Left lung (tissue), 10 donors: Measurements from ENCODE around the gene CABP4. TPM values are rescaled to one million over a fixed set of nuclear protein-coding genes. Genes with fewer than 3 reads are reported as not detected.
A peak's percentile ranks its signal among the peaks of the same experiment; 100 is the strongest.

Source experiments
- ATAC-seq: fragments of 200-7000 bp; cut with Tn5 transposase; one replicate; pipeline ENCODE4 v1.9.1; 2020; ENCODE audit warnings: moderate library complexity
- DNase-seq, 4 donors: peaks; one replicate each; pipeline ENCODE4 v3.0.0-alpha.2; 2013 to 2020
- H3K27ac ChIP-seq, 2 donors: fragments of 200-600 bp; sonication (generic) in 1 of 2; one replicate each; pipeline versions ENCODE4 v1.5.0 to v1.8.0; 2020 to 2021
- H3K27me3 ChIP-seq, 2 donors: fragments of 200-600 bp; sonication (generic) in 1 of 2; one replicate each; pipeline versions ENCODE4 v1.5.0 to v1.8.0; 2020 to 2021
- H3K36me3 ChIP-seq, 2 donors: fragments of 200-600 bp; sonication (generic) in 1 of 2; one replicate each; pipeline versions ENCODE4 v1.5.0 to v1.8.0; 2020 to 2021
- H3K4me1 ChIP-seq, 2 donors: fragments of 200-600 bp; one replicate each; pipeline ENCODE4 v1.8.0; 2021
- H3K4me3 ChIP-seq, 2 donors: fragments of 200-600 bp; sonication (generic) in 1 of 2; one replicate each; pipeline versions ENCODE4 v1.5.0 to v1.8.0; 2020 to 2021; ENCODE audit warnings: mild to moderate bottlenecking in 1 of 2
- H3K9me3 ChIP-seq, 2 donors: fragments of 200-600 bp; sonication (generic) in 1 of 2; one replicate each; pipeline versions ENCODE4 v1.5.0 to v1.8.0; 2020 to 2021
- intact Hi-C, 2 donors: fragments of 100-400 bp; cut with DNase I; formaldehyde crosslinking; loops; one replicate each; pipeline versions ENCODE4 v1.11.2 to v1.14.2; 2022
- polyA plus RNA-seq, 6 donors: library from polyadenylated mRNA; unstranded; fragments of 120-200 nt; gene quantifications; one replicate each; pipeline ENCODE4 v1.2.1, GENCODE V29; 2013; ENCODE audit not compliant: insufficient read length in 6 of 6
- total RNA-seq, 2 donors: library from RNA; stranded (reverse); fragmentation: NEBNext Ultra II Directional; extraction: Animal tissue kit (Norgen Biotek cat#: 25700); gene quantifications; one replicate each; pipeline ENCODE4 v1.2.1, GENCODE V29; 2021
- TF ChIP-seq, protein P1 (sequence below), 2 donors: fragments of 200-600 bp; sonication (generic) in 1 of 2; IDR thresholded peaks; one replicate each; pipeline versions ENCODE4 v1.5.0 to v1.8.0; 2021; ENCODE audit warnings: antibody characterized with exemption in 2 of 2
- donor health status: DM: no; HTN: yes; CAD: no.
- donor health status: DM: no; HTN: no; CAD: no.

The CABP4 gene
- total and polyA plus RNA-seq, 8 donors: 1.4 to 2.8 (median 2.2) TPM

DNA sequence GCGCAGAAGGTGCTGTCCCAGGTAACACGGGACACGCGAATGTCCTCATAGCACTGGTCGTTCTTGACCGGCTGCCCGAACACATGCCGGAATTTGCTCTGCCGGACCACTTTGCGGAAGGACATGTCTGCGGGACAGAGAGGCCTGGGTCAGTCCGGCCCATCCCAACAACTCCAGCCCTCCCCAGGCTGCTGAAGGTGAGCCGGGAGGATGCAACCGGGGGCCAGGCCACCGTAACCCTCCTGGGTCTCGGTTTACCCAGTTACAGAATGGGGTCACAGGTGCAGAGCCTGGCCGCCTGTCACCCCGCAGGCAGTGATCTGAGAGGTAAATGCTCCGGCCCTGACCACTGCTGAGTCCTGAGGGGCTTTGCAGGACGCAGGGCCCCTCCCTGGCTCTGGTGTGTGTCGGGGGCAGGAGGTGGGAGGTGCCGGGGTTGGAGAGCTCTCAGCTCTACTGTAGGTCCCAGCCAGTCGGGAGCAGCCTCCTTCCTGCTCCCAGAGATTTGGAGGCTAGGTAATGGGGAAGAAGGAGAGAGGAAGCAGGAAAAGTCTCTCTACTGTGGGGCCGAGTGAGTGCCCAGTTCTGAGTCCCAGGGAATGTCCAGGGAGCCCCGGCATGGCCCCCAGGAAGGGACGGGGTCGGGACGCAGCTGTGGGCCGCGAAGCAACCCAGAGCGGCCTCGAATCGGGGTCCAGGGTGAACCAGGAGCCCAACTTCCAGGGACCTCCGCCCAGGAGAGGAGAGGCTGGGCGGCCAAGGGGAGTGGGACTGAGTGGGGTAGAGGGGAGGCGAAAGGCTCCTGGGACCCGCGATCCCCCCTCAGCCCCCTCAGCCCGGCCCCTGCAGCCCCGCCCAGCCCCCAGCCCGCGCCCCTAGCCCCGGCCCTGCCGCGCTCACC is 12.4 kb upstream of the CABP4 start:
- TF ChIP-seq, protein P1, sequence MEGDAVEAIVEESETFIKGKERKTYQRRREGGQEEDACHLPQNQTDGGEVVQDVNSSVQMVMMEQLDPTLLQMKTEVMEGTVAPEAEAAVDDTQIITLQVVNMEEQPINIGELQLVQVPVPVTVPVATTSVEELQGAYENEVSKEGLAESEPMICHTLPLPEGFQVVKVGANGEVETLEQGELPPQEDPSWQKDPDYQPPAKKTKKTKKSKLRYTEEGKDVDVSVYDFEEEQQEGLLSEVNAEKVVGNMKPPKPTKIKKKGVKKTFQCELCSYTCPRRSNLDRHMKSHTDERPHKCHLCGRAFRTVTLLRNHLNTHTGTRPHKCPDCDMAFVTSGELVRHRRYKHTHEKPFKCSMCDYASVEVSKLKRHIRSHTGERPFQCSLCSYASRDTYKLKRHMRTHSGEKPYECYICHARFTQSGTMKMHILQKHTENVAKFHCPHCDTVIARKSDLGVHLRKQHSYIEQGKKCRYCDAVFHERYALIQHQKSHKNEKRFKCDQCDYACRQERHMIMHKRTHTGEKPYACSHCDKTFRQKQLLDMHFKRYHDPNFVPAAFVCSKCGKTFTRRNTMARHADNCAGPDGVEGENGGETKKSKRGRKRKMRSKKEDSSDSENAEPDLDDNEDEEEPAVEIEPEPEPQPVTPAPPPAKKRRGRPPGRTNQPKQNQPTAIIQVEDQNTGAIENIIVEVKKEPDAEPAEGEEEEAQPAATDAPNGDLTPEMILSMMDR (IDR thresholded peaks at IDR 0.05): no peak
- no peaks in the 10 kb centered on the region for H3K9me3 ChIP-seq
- DNase-seq (peak in 1 of 4 donors; percentile 72), ATAC-seq (peak; percentile 1)
- no peaks in the 10 kb centered on the region for H3K27me3 ChIP-seq
- H3K27ac ChIP-seq: peak overlapping the region; percentile 91 to 96
- intact Hi-C loops: no loop called here
- H3K36me3 ChIP-seq: peaks cover 0 to 46% of the 10 kb centered on the region in 2 donors
- H3K4me3 ChIP-seq: peak overlapping the region; percentile 79 to 89
- H3K4me1 ChIP-seq: peaks cover 6 to 63% of the 10 kb centered on the region in 2 donors

DNA sequence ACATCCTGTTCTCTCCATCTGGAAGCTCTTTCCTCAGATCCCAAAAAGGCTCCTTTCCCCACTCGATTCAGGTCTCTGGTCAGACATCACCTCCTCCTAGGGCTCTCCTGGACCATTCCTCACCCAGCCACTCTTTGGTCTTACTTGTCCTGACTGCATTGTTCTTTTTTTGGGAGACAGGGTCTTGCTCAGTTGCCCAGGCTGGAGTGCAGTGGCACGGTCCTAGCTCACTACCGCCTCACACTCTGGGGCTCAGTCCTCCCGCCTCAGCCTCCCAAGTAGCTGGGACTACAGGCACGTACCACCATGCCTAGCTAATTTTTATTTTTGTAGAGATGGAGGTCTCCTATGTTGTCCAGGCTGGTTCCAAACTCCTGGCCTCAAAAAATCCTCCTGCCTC is 9.6 kb upstream of the CABP4 start:
- H3K4me3 ChIP-seq: no peak overlapping the region
- TF ChIP-seq, protein P1 (IDR thresholded peaks at IDR 0.05): no peak
- intact Hi-C loops: no loop called here
- DNase-seq (no peak), ATAC-seq (no peak)
- H3K4me1 ChIP-seq: peaks cover 6 to 57% of the 10 kb centered on the region in 2 donors
- peaks cover 0 to 18% of the 10 kb centered on the region in 2 donors for H3K36me3 ChIP-seq
- H3K27ac ChIP-seq: no peak overlapping the region
- H3K27me3 ChIP-seq: no peaks in the 10 kb centered on the region
- no peaks in the 10 kb centered on the region for H3K9me3 ChIP-seq

GRCh38 chr11:67448220-67448609 is 6.9 kb upstream of the CABP4 start:
- H3K27ac ChIP-seq: no peak overlapping the region
- intact Hi-C loops: no loop called here
- TF ChIP-seq, protein P1 (IDR thresholded peaks at IDR 0.05): no peak
- H3K9me3 ChIP-seq: no peaks in the 10 kb centered on the region
- H3K4me1 ChIP-seq: peaks cover 0 to 31% of the 10 kb centered on the region in 2 donors
- no peak for ATAC-seq
- no peak overlapping the region for H3K4me3 ChIP-seq
- no peaks in the 10 kb centered on the region for H3K27me3 ChIP-seq
- peak in 1 of 4 donors; percentile 55 for DNase-seq
- no peaks in the 10 kb centered on the region for H3K36me3 ChIP-seq

GRCh38 chr11:67449116-67449844 is 5.9 kb upstream of the CABP4 start:
- Histone ChIP-seq H3K9me3 (no peaks in the 10 kb centered on the region), H3K4me1 (peaks cover 0 to 24% of the 10 kb centered on the region in 2 donors), H3K36me3 (no peaks in the 10 kb centered on the region), H3K27me3 (no peaks in the 10 kb centered on the region), H3K27ac (peak overlapping the region in 1 of 2 donors; percentile 33), H3K4me3 (no peak overlapping the region)
- ATAC-seq (peak; percentile 68), DNase-seq (no peak)
- TF ChIP-seq, protein P1 (IDR thresholded peaks at IDR 0.05): no peak
- intact Hi-C loops: no loop called here
